MM.1S (cell line): ENCODE data around the gene GSE1.

Experiments
- CTCF ChIP-seq: fragments of 300-600 bp; sonication (generic); IDR thresholded peaks from 2 replicates; pipeline ENCODE4 v1.5.1; 2016; ENCODE audit warnings: antibody characterized with exemption, low read length, mixed read lengths
- EZH2 ChIP-seq: fragments of 300-600 bp; sonication (generic); optimal IDR thresholded peaks from 2 replicates; pipeline ENCODE3; 2017; ENCODE audit warnings: low read depth, mild to moderate bottlenecking, antibody characterized with exemption, low read length, mixed read lengths
- EZH2phosphoT487 ChIP-seq: fragments of 300-600 bp; sonication (generic); IDR thresholded peaks from 2 replicates; pipeline ENCODE4 v1.6.1; 2018; ENCODE audit warnings: antibody characterized with exemption, low read length

GRCh38 chr16:85662482-85662812 lies 49.3 kb downstream of the GSE1 start:
- TF ChIP-seq CTCF (no peak), EZH2phosphoT487 (no peak), EZH2 (no peak)
